ENCODE measurements around the gene CALML4. TPM values are rescaled to one million over a fixed set of nuclear protein-coding genes. Genes with fewer than 3 reads are reported as not detected.
"Not testable (repeated sequence)": the region's sequence is repeated elsewhere in the genome, so short reads cannot be mapped to it uniquely, and the experiment has no call there.

CALML4 gene
- total and polyA plus RNA-seq, 9 donors = 6.7 to 14.3 (median 8.3) TPM

DNA sequence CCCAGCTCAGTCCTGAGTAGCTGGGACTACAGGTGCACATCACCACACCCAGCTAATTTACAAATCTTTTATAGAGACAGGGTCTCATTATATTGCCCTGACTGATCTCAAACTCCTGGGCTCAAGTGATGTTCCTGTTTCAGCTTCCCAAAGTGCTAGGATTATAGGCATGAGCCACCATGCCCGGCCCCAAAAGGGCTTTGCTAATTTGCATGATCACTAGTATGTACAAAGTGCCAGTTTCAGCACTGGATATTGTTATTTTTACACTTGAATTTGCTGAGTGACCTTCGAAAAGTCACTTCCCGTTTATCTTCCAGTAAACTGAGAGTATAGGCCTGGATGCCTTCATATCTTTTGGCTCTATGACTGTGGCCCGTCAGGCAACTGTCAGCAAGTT, 12.2 kb upstream of the CALML4 start:
- no peak for DNase-seq
- H3K36me3 ChIP-seq (ENCODE audit: control insufficient read depth, insufficient read depth, low read length) = peaks cover 13% of the 10 kb centered on the region
- H3K27me3 ChIP-seq (ENCODE audit: control insufficient read depth, insufficient read depth, low read length) = no peaks in the 10 kb centered on the region
- 88% methylated on average over 3 of the region's 4 CpGs for WGBS (ENCODE audit: insufficient coverage)
- peaks cover 3% of the 10 kb centered on the region for H3K4me1 ChIP-seq (ENCODE audit: control insufficient read depth, insufficient read depth, low read length)
- H3K4me3 ChIP-seq (ENCODE audit: low read length) = no peak overlapping the region
- no peaks in the 10 kb centered on the region for H3K9me3 ChIP-seq (replicated peaks; ENCODE audit: control insufficient read depth, low read depth, low read length)
- H3K27ac ChIP-seq (ENCODE audit: low read length) = no peak overlapping the region

- Histone ChIP-seq H3K9me3 (replicated peaks; ENCODE audit: control insufficient read depth, low read depth, low read length) (no peaks in the 10 kb centered on the region), H3K36me3 (ENCODE audit: control insufficient read depth, insufficient read depth, low read length) (peaks cover 16% of the 10 kb centered on the region), H3K4me3 (ENCODE audit: low read length) (no peak overlapping the region), H3K27me3 (ENCODE audit: control insufficient read depth, insufficient read depth, low read length) (no peaks in the 10 kb centered on the region), H3K4me1 (ENCODE audit: control insufficient read depth, insufficient read depth, low read length) (peaks cover 14% of the 10 kb centered on the region), H3K27ac (ENCODE audit: low read length) (no peak overlapping the region)
- no peak for DNase-seq
- 33% methylated on average over 1 of the region's 6 CpGs for WGBS (ENCODE audit: insufficient coverage)
These were observed 9.7 kb upstream of the CALML4 start for GRCh38 chr15:68214838-68215254.

GRCh38 chr15:68213991-68214837, 9.1 kb upstream of the CALML4 start:
- Histone ChIP-seq H3K36me3 (ENCODE audit: control insufficient read depth, insufficient read depth, low read length) (peaks cover 16% of the 10 kb centered on the region), H3K4me1 (ENCODE audit: control insufficient read depth, insufficient read depth, low read length) (peaks cover 14% of the 10 kb centered on the region), H3K9me3 (replicated peaks; ENCODE audit: control insufficient read depth, low read depth, low read length) (no peaks in the 10 kb centered on the region), H3K4me3 (ENCODE audit: low read length) (no peak overlapping the region), H3K27ac (ENCODE audit: low read length) (no peak overlapping the region), H3K27me3 (ENCODE audit: control insufficient read depth, insufficient read depth, low read length) (no peaks in the 10 kb centered on the region)
- no peak for DNase-seq
- 91% methylated on average over 15 of the region's 17 CpGs for WGBS (ENCODE audit: insufficient coverage)

DNA sequence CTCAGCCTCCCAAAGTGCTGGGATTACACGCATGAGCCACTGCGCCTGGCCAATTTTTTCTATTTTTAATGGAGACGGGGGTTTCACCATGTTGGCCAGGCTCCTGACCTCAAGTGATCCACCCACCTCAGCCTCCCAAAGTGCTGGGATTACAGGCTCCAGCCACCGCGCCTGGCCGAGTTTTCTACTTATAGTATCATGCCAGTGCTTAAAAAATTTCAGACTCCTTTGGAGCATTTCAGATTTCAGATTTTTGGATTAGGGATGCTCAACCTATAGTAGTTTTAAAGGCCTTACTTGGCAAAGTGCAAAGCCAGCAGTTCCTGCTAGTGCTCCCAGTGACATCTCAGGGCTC, 8.3 kb upstream of the CALML4 start:
- H3K9me3 ChIP-seq (replicated peaks; ENCODE audit: control insufficient read depth, low read depth, low read length); H3K4me3 ChIP-seq (ENCODE audit: low read length); DNase-seq; H3K27me3 ChIP-seq (ENCODE audit: control insufficient read depth, insufficient read depth, low read length); H3K27ac ChIP-seq (ENCODE audit: low read length): not testable (repeated sequence)
- 84% methylated on average over 3 of the region's 6 CpGs for WGBS (ENCODE audit: insufficient coverage)
- Histone ChIP-seq H3K36me3 (ENCODE audit: control insufficient read depth, insufficient read depth, low read length) (peaks cover 12% of the 10 kb centered on the region), H3K4me1 (ENCODE audit: control insufficient read depth, insufficient read depth, low read length) (peaks cover 17% of the 10 kb centered on the region)

DNA sequence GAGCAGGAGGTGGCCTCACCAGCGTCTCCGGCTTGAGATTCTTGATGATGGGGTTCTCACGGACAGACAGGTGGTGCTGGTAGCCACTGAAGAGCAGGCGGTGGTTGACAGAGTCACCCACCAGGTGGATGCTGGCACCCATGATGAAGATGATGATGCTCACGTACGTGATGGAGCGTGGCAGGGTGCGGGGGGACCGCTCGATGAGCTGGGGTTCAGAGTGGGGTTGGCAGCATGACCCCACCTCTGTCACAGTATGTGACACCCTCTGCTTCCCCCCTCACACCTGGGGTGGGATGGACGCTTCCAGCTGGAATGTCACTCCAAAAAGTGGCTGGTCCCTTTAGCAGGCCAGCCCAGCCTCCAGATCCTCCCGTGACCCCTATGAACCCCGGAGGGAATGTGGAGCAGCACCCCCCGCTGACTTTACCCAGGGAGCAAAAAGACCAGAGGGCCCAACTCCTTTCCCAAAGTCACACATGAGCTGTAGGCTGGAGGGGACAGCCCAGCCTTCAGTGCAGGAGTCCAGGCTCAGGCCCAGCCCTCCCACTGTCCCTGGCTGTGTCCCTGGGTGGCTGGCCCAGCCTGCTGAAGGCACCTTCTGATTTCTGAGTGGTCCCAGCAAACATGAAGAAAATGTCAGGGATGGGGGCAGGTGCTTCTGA, 6.7 kb upstream of the CALML4 start:
- no peak overlapping the region for H3K27ac ChIP-seq (ENCODE audit: low read length)
- WGBS (ENCODE audit: insufficient coverage) = 82% methylated on average over 8 of the region's 14 CpGs
- peaks cover 17% of the 10 kb centered on the region for H3K4me1 ChIP-seq (ENCODE audit: control insufficient read depth, insufficient read depth, low read length)
- H3K9me3 ChIP-seq (replicated peaks; ENCODE audit: control insufficient read depth, low read depth, low read length) = no peaks in the 10 kb centered on the region
- H3K27me3 ChIP-seq (ENCODE audit: control insufficient read depth, insufficient read depth, low read length) = no peaks in the 10 kb centered on the region
- DNase-seq = no peak
- H3K4me3 ChIP-seq (ENCODE audit: low read length) = no peak overlapping the region
- peaks cover 5% of the 10 kb centered on the region for H3K36me3 ChIP-seq (ENCODE audit: control insufficient read depth, insufficient read depth, low read length)

- Histone ChIP-seq H3K9me3 (replicated peaks; ENCODE audit: control insufficient read depth, low read depth, low read length) (no peaks in the 10 kb centered on the region), H3K36me3 (ENCODE audit: control insufficient read depth, insufficient read depth, low read length) (peaks cover 6% of the 10 kb centered on the region), H3K27ac (ENCODE audit: low read length) (peak overlapping the region; percentile 65), H3K4me1 (ENCODE audit: control insufficient read depth, insufficient read depth, low read length) (peaks cover 25% of the 10 kb centered on the region), H3K27me3 (ENCODE audit: control insufficient read depth, insufficient read depth, low read length) (no peaks in the 10 kb centered on the region), H3K4me3 (ENCODE audit: low read length) (no peak overlapping the region)
- peak; percentile 76 for DNase-seq
- 38% methylated on average over 19 of the region's 23 CpGs for WGBS (ENCODE audit: insufficient coverage)
These were observed 5.9 kb upstream of the CALML4 start for GRCh38 chr15:68210821-68211655.

DNA sequence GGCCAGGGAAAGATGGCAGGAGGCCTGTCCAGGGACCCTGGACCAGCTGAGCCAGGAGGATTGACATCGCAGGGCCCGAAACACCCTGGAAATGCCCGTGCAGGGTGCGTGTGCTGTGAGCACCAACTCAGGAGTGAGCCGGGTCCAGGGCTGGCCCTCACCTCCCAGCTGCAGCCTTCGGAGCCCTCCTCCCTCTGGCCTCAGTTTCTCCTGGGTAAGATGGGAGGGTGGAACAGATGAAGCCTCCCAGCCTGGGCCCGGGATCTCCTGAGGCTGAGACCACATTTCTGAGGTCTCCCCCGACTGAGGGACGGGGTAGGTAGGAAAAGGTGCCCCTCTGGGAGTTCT, 5.3 kb upstream of the CALML4 start:
- Histone ChIP-seq H3K27me3 (ENCODE audit: control insufficient read depth, insufficient read depth, low read length) (no peaks in the 10 kb centered on the region), H3K4me1 (ENCODE audit: control insufficient read depth, insufficient read depth, low read length) (peaks cover 31% of the 10 kb centered on the region), H3K4me3 (ENCODE audit: low read length) (no peak overlapping the region), H3K27ac (ENCODE audit: low read length) (no peak overlapping the region), H3K36me3 (ENCODE audit: control insufficient read depth, insufficient read depth, low read length) (peaks cover 6% of the 10 kb centered on the region), H3K9me3 (replicated peaks; ENCODE audit: control insufficient read depth, low read depth, low read length) (no peaks in the 10 kb centered on the region)
- no peak for DNase-seq
- 73% methylated on average over 9 of the region's 9 CpGs for WGBS (ENCODE audit: insufficient coverage)

DNA sequence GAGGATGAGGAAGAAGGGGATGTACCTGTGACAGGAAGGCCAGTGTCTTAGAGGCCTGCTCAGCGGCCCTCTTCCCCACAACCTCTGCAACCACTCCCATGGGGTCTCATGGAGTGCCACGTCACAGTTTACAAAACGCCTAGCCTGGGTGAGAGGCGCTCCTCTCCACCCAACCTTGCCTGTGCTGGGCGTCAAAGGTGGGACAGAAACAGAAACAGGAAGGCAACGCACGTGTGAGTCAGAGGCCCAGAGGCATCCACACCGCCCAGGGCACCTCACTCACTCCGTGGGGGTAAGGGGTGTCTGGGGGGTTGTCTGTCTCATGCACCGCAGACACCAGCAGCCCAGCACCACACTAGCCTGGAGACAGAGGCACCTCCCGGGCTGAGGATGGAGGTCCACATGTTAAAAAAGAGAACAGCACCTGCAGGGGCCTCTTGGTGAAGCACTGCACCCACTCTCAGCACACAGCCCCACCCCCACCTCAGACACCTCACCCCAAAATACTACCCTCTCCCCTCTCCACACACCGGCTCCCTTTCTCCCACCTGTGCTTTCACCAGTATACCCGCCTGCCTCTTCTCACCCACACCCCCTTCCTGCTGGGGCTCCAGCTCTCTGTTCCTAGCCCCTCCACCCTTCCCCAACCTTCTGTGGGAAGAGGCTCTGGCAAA, 4.7 kb upstream of the CALML4 start:
- Histone ChIP-seq H3K27ac (ENCODE audit: low read length) (no peak overlapping the region), H3K4me1 (ENCODE audit: control insufficient read depth, insufficient read depth, low read length) (peaks cover 36% of the 10 kb centered on the region)

DNA sequence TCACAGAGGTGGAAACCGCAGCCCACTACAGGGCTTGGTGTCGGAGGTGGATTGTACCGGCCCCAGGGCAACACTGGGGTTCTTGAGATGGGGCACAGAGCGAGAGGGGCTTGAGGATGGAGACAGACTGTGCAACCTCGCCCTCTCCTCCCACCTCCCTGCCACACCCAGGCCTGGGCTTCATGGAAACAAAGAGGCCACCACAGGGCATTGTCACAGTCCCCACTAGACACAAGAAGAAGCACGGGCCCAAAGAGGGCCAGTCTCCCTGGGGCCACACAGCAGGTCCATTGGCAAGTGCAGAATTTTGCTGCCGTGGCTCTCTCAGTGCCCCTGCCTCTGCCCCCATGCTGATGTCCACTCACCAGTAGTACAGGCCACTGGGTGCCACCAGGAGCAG, 4.1 kb upstream of the CALML4 start:
- WGBS (ENCODE audit: insufficient coverage) = 100% methylated on average over 1 of the region's 7 CpGs
- peaks cover 42% of the 10 kb centered on the region for H3K4me1 ChIP-seq (ENCODE audit: control insufficient read depth, insufficient read depth, low read length)

More for the DNA sequence above, 4.7 kb upstream of the CALML4 start:
- WGBS (ENCODE audit: insufficient coverage) = 67% methylated on average over 4 of the region's 13 CpGs
- Histone ChIP-seq H3K4me3 (ENCODE audit: low read length) (no peak overlapping the region), H3K9me3 (replicated peaks; ENCODE audit: control insufficient read depth, low read depth, low read length) (no peaks in the 10 kb centered on the region), H3K36me3 (ENCODE audit: control insufficient read depth, insufficient read depth, low read length) (peaks cover 6% of the 10 kb centered on the region), H3K27me3 (ENCODE audit: control insufficient read depth, insufficient read depth, low read length) (no peaks in the 10 kb centered on the region)
- no peak for DNase-seq

More for the DNA sequence above, 4.1 kb upstream of the CALML4 start:
- DNase-seq = no peak
- Histone ChIP-seq H3K27me3 (ENCODE audit: control insufficient read depth, insufficient read depth, low read length) (no peaks in the 10 kb centered on the region), H3K36me3 (ENCODE audit: control insufficient read depth, insufficient read depth, low read length) (peaks cover 6% of the 10 kb centered on the region), H3K9me3 (replicated peaks; ENCODE audit: control insufficient read depth, low read depth, low read length) (no peaks in the 10 kb centered on the region), H3K4me3 (ENCODE audit: low read length) (no peak overlapping the region), H3K27ac (ENCODE audit: low read length) (no peak overlapping the region)
